Measurements from ENCODE around the gene CEP78.
"Not testable (repeated sequence)": the region's sequence is repeated elsewhere in the genome, so short reads cannot be mapped to it uniquely, and the experiment has no call there.

Gene CEP78

DNA sequence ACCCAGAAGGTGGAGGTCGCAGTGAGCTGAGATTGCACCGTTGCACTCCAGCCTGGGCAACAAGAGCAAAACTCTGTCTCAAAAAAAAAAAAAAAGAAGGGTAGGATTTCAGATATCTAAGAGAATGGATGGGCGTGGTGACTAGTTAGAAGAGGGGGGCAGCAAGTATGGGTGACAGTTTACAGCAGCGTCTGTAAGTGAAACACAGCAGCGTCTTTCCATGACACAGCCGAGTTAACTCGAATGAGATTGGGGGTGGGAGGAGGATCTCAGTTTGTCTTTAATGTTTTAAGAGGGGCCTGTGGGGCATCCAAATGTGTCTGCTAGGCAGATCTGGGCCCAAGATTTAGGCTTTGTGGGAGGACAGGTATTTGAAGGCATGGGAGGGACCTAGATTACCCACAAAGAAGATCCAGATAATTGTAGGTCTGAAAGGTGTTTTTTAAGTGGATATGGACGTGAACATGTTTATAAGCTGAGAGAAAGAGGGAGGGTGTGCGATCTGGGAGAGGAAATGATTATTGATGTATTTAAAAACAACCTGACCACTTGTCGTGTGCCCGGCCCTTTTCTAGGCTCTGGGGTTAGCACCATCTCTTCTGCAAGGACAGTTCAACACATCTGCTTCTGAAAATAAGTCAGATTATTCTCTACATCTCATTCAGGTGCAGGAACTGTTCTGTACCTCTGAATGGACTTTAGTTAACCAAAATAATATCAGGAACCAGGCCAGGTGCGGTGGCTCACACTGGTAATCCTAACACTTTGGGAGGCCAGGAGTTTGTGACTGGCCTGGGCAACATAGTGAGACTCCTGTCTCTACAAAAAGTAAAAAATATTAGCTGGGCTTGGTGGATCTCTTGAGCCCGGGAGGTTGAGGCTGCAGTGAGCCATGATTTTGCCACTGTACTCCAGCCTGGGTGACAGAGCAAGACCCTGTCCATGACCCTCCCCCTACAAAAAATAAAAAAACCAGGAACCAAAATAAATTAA lies 2.5 kb downstream of the CEP78 start:
- no peak for DNase-seq

DNA sequence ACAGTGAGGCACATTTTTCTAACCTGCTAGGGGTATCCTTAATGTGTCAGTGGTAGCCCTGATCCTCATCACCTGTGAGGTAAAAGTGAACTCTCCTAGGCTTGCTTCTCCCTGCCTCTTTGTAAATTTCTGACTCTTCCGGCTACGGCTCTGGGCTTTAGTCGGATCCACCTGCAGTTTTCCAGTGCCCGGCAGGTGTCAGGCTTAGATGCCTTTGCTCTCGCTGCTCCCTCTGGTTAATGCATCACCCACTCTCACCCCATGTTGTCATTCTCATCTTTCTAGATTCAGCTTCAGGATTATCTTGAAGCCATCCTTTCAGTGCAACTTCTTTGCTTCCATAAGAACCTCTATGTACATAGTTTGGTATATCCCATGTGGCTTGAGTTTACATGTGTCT lies 3.6 kb downstream of the CEP78 start:
- DNase-seq, result no peak

DNA sequence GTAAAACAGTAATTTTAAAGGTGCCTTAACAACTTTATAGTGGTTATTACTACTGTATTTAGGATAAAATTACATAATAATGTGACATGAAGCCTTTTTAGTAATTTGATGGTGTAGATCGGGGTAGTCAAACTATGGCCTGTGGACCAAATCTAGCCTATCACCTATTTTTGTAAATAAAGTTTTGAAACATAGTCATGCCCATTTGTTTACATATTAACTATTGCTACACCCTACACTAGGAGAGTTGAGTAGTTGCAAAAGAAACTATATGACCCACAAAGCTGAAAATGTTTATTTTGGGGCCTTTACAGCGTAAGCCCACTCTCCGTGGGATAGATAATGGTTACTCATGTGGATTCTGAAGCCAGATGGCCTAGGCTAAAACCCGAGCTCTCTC lies 6.2 kb downstream of the CEP78 start:
- DNase-seq, result no peak

DNA sequence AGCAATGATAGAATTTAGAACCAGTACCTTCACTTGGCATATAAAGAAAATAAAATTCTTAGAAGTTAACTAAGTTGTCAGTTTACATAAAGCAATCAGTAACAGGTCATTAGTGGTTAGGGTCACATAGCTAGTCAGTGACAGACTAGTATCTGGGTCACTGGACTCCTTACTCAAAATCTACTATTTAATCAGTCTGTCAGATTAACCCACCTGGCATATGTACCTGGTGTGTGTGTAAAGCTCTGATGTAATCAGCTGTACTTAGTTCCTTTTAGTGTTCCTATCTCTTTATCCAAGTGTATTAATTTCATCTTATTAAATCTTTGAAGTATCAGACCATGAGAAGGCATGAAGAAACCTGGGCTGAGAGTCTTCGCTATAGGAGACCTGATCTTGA lies 7.3 kb downstream of the CEP78 start:
- DNase-seq, result no peak

DNA sequence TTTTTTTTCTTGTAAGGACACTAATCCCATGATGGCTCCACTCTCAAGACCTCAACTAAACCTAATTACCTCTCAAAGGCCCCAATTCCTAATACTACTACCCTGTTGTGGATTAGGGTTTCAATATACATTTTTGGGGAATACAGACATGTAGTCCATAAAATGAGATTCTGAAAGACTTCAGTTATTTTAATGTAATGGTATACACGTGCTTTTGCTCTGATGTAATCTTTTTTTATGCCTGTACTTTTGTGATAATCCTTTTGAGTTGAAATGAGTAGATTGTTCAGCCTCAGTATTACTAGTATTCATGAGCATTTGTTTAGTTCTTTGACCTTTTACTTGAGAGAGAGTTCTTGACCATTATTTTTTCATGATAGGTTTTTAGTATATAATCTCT lies 9.5 kb downstream of the CEP78 start:
- no peak for DNase-seq

DNA sequence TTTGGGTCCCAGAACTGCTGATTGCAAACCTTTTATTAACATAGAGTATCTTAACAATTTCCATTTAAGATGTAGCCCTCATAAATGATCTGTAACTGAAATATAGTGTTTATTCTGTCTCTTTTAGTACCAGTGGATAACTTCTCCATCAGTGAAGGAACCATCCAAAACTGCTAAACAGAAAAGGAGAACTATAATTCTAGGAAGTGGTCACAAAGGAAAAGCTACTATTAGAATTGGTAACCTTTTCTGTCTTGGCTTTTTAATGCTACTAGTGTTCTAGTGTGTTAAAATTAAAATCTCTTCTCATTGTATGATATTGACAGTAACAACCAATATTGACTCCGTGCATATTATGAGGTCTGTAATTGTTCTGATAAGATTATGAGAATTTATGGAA lies 12.8 kb downstream of the CEP78 start:
- DNase-seq, result no peak

DNA sequence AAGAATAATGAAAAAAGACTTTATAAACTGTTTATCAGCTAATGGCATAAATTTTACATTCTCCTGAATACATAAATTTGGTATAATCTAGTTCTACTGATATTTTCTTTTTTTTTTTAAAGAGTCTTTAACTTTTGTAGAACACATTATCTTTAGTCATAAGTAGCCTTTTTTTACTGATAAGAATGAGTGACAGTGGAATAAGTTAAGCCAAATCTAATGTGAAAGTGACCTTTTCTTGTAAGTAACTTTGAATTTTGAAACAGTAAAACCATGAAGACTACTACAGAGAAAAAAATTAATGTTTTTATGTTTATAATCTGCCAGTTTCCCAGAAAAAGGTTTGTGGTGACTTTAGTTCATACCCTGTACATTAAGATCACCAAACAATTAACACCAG lies 13.7 kb downstream of the CEP78 start:
- no peak for DNase-seq

DNA sequence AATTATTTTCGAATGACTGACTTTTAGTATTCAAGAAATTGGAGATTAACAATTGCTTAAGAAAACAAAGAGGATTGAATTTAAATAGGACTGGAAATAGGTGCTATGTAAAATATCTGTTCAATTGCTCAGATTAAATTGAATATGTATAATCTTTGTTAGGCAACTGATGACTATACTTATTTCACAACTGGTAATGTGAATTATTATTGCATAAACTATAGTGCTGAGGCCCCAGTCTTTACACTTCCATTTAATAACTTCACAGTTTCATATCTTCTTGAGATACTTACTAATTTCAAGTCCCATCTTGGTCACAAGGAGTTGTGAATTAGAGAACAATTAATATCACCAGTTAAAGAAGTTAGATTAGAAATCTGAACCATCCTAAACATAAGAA lies 16.7 kb downstream of the CEP78 start:
- no peak for DNase-seq

DNA sequence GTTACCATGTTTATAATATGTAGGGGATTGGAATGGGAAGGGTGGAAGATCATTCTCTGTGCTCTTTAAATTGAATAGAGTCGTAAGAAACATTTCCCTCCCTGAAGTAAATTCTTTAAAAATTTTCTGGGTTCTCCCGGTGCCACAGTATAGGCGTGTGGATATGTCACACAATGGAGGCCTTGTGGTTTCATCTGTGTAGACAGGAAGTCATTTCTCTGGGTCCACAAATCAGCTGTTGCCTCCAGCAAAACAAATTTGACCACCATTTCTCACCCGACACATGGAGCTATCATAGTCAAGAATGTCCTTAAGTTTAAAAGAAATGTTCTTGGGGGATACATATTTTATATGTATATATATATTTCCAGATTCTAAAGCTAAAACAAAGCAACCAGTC lies 17.4 kb downstream of the CEP78 start:
- DNase-seq, result no peak

DNA sequence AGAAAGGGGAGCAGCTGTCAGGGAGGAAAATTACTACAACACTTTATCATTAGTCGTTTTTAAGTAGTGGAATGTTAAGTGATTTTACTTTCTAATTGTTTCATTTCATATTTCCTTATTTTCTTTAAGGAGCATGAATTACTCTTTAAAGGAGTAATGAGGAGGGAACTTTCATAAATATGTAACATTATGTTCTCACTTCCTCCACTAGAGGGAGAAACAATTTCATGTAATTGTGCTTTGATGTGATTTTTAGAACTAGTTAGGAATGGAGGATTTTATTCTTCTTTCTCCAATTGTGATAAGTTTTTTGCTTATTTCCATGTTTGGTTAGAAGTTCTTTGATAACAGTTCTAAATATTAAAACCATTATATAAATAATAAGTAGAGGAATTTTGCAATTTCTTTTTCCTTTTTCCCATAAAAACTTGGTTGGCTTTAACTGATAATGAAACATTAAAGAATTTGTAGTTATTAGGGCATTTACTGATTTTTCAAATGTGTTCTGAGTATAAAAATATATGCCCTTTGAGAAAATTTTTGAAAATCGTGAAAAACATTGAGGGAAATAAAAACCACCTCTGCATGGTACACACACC lies 25.6 kb downstream of the CEP78 start:
- no peak for DNase-seq

DNA sequence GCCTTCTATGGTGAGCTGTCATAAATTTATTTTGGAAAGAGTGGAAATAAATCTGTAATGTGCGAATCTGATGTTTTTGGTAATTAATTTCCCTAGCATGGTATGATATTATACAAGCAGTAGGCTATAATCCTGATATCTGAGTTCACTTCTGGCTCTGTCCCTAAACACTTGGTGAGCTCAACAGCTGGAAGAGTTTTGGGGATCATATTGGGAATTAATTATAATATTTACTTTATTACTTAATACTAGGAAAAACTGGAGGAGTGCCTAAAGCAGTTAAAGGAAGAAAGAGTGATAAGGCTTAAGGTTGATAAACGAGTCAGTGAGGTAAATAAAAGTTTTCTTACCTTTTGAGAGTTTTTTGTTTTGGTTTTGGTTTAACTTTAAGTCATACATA lies 26.8 kb downstream of the CEP78 start:
- DNase-seq, result no peak

DNA sequence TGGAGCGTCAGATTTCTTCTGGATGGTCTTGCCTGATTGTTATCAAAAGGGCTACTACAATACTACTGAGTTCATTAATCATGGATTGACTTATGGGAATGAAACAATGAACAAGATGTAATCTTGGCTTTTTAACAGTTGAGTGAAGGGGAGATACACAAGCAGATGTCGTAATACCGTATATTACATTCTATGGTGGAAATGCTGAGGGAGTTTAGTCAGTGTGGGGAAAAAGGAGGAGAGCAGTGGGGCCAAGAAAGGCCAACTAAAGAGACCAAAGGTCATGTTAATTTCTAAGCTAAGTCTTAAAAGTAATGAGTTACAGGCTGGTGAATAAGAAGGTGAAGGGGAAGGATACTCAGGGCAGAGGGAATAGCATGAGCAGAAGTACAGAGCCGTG lies 32.0 kb downstream of the CEP78 start:
- no peak for DNase-seq

DNA sequence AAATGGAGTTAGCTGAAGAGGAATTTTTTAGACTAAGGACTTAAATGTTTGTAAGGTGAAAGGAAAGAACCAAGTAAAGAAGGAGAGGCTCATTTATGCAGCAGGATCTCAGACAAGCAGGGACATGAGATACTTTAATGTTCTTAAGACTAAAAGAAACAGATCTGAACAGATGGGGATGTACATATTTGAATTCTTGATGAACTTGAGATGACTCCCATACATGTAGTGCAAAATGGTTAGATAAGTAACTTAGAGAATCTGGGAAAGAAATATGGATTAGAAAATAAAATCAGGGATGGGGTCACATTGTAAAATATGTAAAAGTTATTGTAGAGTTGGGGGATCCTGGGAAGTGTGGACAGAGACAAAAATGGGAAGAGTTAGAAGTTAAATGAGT lies 33.9 kb downstream of the CEP78 start:
- DNase-seq, result no peak

DNA sequence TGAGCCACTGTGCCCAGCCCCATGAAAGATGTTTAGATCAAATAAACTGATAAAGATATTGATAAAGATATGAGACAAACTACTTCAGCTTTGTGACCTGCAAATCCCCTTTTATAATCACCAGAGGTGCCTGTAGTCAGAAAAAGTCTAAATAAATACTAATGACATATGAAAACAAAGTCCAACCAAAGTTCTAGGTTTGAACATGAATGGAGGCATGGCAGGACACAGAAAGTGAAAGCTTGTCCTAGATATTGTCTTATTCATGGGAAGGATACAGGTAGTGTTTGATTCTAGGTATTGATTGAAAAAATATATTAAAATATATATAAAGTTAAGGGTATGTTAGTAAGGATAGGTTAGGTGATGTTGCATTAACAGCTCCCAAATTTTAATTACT lies 36.4 kb downstream of the CEP78 start:
- no peak for DNase-seq

DNA sequence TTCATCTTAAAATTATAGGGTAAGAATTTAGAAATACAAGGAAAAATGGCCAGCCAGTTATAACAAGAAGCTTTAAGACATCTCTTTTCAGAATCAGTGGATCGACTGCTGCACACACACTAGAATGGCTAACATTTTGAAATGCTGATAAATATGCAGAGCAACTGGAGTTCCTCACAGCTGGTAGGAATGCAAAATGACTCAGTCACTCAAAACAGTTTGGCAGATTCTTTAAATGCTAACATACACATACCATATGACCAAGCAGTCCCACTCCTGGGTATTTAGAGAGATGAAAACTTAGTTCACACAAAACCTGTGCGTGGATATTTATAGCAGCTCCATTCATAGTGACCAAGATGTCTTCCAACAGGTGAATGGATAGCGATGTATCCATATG lies 37.9 kb downstream of the CEP78 start:
- DNase-seq, result no peak

DNA sequence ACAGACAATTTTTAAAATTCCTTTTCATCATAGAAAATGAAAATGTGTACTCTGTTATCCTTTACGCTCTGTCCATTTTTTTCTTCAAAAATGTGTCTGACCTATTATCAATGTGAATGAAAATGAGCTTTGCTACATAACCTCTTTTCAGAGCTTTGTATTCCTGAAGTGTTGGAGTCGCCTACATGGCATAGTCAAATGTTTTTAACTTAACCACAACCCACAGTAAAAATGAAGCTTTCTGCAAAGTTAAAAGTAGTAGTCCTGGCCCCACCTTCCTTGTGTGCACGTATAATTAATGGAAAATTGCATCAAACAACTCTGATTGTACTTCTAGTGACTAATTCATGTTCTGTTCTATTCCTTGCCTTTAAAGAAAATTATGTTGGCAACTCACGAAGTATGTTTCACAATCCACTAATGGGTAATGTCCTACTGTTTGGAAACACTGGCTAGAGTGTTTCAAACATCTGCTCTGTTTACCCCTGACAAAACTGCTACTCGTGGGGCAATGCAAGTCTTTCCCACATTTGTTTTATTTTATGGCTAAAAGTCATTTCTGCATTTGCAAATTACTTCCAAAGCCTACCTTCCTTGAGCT lies 42.4 kb downstream of the CEP78 start:
- no peak for DNase-seq

DNA sequence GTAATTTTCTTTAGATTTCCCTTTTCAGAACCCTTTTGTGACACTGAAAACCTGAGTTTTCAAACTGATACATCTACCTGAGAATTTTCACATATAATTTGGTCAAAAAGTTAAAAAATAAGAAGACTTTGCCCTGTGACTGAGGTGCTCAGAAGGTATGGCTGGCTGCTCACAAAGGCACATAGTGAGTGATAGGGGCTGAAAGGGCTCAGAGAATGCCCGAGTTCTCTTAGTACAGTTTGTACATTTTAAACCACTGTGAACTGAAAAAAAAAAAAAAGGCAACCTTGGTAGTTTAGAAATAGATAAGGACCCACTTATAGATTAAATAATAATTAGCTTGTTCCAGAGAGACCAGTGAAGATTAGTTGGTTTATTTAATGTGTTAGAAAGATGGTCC lies 42.9 kb downstream of the CEP78 start:
- no peak for DNase-seq

DNA sequence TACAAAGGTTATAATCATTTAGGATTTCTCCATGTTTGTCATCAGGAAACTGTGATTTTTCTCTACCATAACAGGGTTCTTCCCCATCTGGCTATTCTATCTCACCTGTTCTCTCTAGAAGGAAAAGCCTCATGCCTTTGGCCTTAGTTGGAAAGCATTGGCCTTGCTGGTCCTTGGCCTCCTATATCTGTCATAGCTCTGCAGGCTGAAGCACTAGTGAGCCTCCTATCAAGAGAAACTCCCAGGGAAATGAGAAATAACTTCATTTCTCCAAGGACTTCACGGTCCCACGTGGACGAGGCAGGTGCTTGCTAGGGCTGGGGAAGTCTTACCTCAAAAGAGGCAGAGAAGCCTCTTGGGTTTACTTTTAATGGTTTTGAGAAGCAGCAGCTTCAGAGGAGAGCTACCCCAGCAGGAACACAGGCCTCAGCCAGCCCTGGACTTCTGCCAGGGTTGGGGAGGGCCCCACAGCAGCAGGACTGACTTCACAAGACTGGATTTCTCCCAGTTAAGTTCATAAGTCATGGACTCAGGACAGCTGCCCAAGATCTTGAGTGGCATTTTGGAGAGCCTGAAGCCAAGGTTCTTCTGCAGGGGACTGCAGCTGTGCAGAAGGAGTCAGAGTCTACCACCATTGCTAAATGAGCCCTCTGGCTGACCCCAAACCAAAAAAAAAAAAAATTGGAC lies 45.2 kb downstream of the CEP78 start:
- no peak for DNase-seq

DNA sequence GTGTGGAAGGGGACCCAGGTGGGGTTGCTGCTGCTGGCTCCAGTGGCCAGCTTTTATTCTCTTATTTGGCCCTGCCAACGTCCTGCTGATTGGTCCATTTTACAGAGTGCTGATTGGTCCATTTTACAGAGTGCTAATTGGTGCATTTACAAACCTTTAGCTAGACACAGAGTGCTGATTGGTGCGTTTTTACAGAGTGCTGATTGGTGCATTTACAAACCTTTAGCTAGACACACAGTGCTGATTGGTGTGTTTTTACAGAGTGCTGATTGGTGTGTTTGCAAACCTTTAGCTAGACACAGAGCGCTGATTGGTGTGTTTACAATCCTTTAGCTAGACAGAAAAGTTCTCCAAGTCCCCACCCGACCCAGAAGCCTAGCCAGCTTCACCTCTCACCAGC lies 48.3 kb downstream of the CEP78 start:
- DNase-seq, result not testable (repeated sequence)

DNA sequence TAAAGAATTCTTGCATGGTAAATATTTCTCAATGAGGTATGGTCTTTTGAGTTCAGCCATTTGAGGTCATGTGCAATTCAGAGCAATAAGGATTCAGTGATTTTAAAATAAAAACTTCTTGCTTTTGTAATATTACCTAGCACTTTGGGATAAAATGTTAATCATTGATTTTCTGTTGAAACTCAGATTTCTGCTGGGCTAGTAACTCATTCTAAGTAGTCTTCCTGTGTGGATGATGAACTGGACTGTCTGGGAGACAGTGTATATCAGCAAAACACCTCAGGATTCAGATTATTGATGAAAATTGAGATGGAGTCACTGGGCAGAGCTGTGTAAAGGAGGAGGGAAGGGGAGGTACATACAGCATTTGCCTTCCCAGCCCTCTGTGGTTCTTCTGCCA lies 50.2 kb downstream of the CEP78 start:
- DNase-seq, result no peak

DNA sequence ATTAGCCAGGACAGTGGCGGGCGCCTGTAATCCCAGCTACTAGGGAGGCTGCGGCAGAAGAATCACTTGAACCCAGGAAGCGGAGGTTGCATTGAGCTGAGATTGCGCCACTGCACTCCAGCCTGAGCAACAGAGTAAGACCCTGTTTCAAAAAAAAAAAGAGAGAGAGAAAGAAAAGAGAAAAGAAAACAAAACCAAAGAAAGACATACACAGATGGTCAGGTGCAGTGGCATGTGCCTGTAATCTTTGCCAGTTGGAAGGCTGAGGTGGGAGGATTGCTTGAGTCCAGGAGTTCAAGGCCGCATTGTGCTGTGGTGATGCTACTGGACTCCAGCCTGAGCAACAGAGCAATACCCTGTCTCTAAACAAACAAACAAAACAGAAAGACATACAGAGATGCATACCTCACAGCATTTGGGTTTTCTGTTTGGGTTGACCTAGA lies 51.1 kb downstream of the CEP78 start:
- no peak for DNase-seq

DNA sequence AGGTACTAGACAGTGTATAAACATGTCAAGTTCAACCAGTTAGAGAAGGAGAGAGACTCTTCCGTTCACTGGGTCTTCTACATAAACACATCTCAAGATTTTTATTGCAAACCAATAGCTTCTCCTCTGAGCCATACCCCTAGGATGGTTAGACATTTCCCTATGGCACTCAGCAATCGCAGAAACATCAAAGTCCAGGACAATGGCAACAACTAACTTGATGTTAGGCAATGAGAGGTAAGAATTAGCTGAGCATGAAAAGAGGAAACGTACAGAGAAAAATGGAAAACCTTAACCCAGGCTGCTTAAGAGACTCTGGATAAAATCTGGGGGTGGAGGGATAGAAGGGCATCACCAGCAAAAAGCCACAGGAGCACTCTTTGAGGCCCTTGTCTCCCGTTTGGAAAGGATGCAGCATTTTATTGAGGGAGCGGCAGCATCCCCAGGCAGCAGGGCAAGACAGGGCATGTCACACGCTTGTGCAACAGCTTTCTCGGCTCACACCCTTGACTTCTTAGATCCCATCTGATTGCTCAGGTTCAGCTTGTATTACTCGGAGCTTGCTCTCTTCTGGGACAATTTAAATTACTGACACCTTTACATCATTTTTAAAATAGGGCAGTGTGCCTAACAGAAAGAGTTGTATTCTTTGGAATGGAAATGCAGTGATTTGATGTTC lies 52.5 kb downstream of the CEP78 start:
- DNase-seq, result no peak

DNA sequence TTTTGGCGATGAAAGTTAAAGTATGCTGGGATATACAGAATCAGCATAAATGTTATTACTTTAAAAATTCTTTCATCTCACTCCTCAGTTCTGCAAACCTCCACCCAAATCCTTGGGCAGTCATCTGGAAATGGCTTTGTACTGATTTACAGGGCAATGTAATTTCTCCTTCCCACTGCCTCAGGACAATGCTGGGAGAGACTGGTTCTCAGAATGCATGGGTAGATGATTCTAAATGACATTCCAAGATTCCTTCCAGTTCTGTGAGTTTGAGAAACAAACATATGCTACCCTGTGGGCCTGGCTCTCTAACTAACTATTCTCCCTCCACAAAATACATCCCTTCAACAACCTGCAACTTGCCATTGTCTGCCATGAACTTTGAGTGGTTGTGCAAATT lies 53.6 kb downstream of the CEP78 start:
- no peak for DNase-seq
